HepG2 (cell line): ENCODE data around the gene PTPRU. TPM values are rescaled to one million over a fixed set of nuclear protein-coding genes. Genes with fewer than 3 reads are reported as not detected.

Experiments
- ATAC-seq: fragments of 200-7000 bp; cut with Tn5 transposase; 3 replicates; pipeline ENCODE4 v1.9.1; 2020; ENCODE audit warnings: mild to moderate bottlenecking, moderate library complexity
- BruUV-seq: library from RNA; stranded (reverse); fragments of 400-500 nt; replicated peaks from 2 replicates; lab custom pipeline; 2021; lab: Mats Ljungman, UMichigan
- CTCF ChIA-PET: fragments of 300-600 bp; formaldehyde crosslinking; extraction: SDS; loops from one replicate; lab custom pipeline; 2021; ENCODE audit warnings: low total read pairs, inconsistent platforms, low intra/inter-chr PET ratio; lab: Yijun Ruan, JAX
- POLR2A ChIA-PET: fragments of 350-600 bp; sonication (Branson Sonifier 250); formaldehyde crosslinking; loops from one replicate; lab custom pipeline; 2020; ENCODE audit warnings: antibody characterized with exemption, inconsistent platforms; lab: Yijun Ruan, JAX
- DNase-seq: peaks from one replicate; pipeline ENCODE4 v3.0.0-alpha.2; 2015; ENCODE audit warnings: low spot score
- FAIRE-seq: peaks from 3 replicates; lab custom pipeline; 2011; peaks lifted over from hg19 to GRCh38; lab: Jason Lieb, UNC
- H2AFZ ChIP-seq: one replicate; pipeline ENCODE4 v1.6.1; 2011; ENCODE audit warnings: low read length, inconsistent platforms
- H3K27ac ChIP-seq: fragments of 300-600 bp; 3 replicates; pipeline ENCODE4 v1.8.0; 2011; ENCODE audit warnings: mixed run types, mild to moderate bottlenecking, mixed read lengths, low read length, inconsistent platforms; ENCODE audit not compliant: insufficient read depth; ENCODE audit errors: extremely low read length
- H3K27me3 ChIP-seq, 2 experiments: fragments of 200-600 bp in 1 of 2; 2 replicates in 1 of 2; 3 replicates in 1 of 2; pipeline versions ENCODE4 v1.6.0 to v1.8.0; 2011; ENCODE audit warnings: low read length in 2 of 2, mild to moderate bottlenecking in 2 of 2, moderate library complexity in 2 of 2, inconsistent platforms in 1 of 2; ENCODE audit not compliant: insufficient read depth in 2 of 2, control insufficient read depth in 1 of 2
- H3K36me3 ChIP-seq, 2 experiments: fragments of 200-600 bp in 1 of 2; replicated peaks in 1 of 2; 2 replicates in 1 of 2; 3 replicates in 1 of 2; pipeline versions ENCODE4 v1.5.1 to v1.8.0; 2011; ENCODE audit warnings: low read length in 2 of 2, inconsistent platforms in 1 of 2; ENCODE audit not compliant: insufficient read depth in 2 of 2, control insufficient read depth in 1 of 2
- H3K4me1 ChIP-seq: 2 replicates; pipeline ENCODE4 v1.5.1; 2012; ENCODE audit warnings: low read length, inconsistent platforms; ENCODE audit not compliant: insufficient read depth
- H3K4me2 ChIP-seq: 2 replicates; pipeline ENCODE4 v1.6.0; 2011; ENCODE audit warnings: low read depth, low read length, inconsistent platforms
- H3K4me3 ChIP-seq, 3 experiments: fragments of 200-600 bp in 1 of 3; sonication (generic), shearing (Covaris generic) in 1 of 3; replicated peaks in 1 of 3; 2 replicates each; pipeline ENCODE4 v1.5.1; 2011 to 2016; ENCODE audit warnings: low read length in 3 of 3, inconsistent platforms in 2 of 3, low read depth in 2 of 3, mild to moderate bottlenecking in 2 of 3, control low read depth in 1 of 3, mixed read lengths in 1 of 3; ENCODE audit not compliant: insufficient read depth in 1 of 3
- H3K79me2 ChIP-seq: one replicate; pipeline ENCODE4 v1.6.1; 2011; ENCODE audit warnings: low read length, inconsistent platforms; ENCODE audit not compliant: insufficient read depth
- H3K9ac ChIP-seq: 2 replicates; pipeline ENCODE4 v1.6.0; 2011; ENCODE audit warnings: mild to moderate bottlenecking, low read depth, low read length, inconsistent platforms; ENCODE audit not compliant: insufficient read depth
- H3K9me3 ChIP-seq: 2 replicates; pipeline ENCODE4 v1.5.1; 2012; ENCODE audit warnings: mild to moderate bottlenecking, low read length
- H4K20me1 ChIP-seq: 2 replicates; pipeline ENCODE4 v1.6.0; 2011; ENCODE audit warnings: inconsistent platforms, mild to moderate bottlenecking, low read length, moderate library complexity; ENCODE audit not compliant: insufficient read depth
- ARHGAP35 ChIP-seq: sonication (generic); formaldehyde crosslinking; IDR thresholded peaks from 2 replicates; pipeline ENCODE4 v1.9.0; 2022; ENCODE audit warnings: mild to moderate bottlenecking, inconsistent platforms, moderate library complexity, missing genetic modification reagents, borderline replicate concordance
- ARID4A ChIP-seq: sonication (generic); formaldehyde crosslinking; IDR thresholded peaks from 2 replicates; pipeline ENCODE4 v1.5.0; 2020; ENCODE audit warnings: mild to moderate bottlenecking, missing genetic modification reagents, borderline replicate concordance
- FOXA3 ChIP-seq: IDR thresholded peaks from 2 replicates; pipeline ENCODE4 v1.6.1; 2016; ENCODE audit warnings: missing genetic modification reagents, missing compliant biosample characterization
- GATAD2A ChIP-seq: IDR thresholded peaks from 2 replicates; pipeline ENCODE4 v1.6.1; 2016
- HOXA5 ChIP-seq: sonication (generic); formaldehyde crosslinking; IDR thresholded peaks from 2 replicates; pipeline ENCODE4 v1.4.0; 2020; ENCODE audit warnings: missing genetic modification reagents
- LCORL ChIP-seq, 2 experiments: fragments of 450-650 bp in 1 of 2; sonication (generic) in 1 of 2; formaldehyde crosslinking in 1 of 2; IDR thresholded peaks; 2 replicates each; pipeline versions ENCODE4 v1.5.0 to v1.6.1; 2017 to 2020; ENCODE audit warnings: antibody characterized with exemption in 1 of 2, missing genetic modification reagents in 1 of 2
- MTA3 ChIP-seq: sonication (generic); formaldehyde crosslinking; IDR thresholded peaks from 2 replicates; pipeline ENCODE4 v1.4.0; 2020; ENCODE audit warnings: missing genetic modification reagents
- ONECUT2 ChIP-seq: sonication (generic); formaldehyde crosslinking; IDR thresholded peaks from 2 replicates; pipeline ENCODE4 v1.4.0; 2020; ENCODE audit warnings: missing genetic modification reagents
- POLR2A ChIP-seq, 2 experiments: IDR thresholded peaks; 2 replicates each; pipeline ENCODE4 v1.6.1; 2011; ENCODE audit warnings: low read depth in 2 of 2, low read length in 2 of 2, mild to moderate bottlenecking in 1 of 2, moderate library complexity in 1 of 2; ENCODE audit not compliant: insufficient read depth in 1 of 2
- ZFX ChIP-seq: sonication (generic); formaldehyde crosslinking; IDR thresholded peaks from 2 replicates; pipeline ENCODE4 v1.4.0; 2020; ENCODE audit warnings: mild to moderate bottlenecking, low read depth, missing genetic modification reagents, moderate library complexity
- ZNF512 ChIP-seq: sonication (generic); formaldehyde crosslinking; IDR thresholded peaks from 2 replicates; pipeline ENCODE4 v1.4.0; 2020; ENCODE audit warnings: mild to moderate bottlenecking, missing genetic modification reagents
- ZNF580 ChIP-seq: IDR thresholded peaks from 2 replicates; pipeline ENCODE4 v1.6.1; 2016; ENCODE audit warnings: low read depth, borderline replicate concordance
- ZNF816 ChIP-seq: sonication (generic); formaldehyde crosslinking; IDR thresholded peaks from 2 replicates; pipeline ENCODE4 v1.8.0; 2022; ENCODE audit warnings: missing genetic modification reagents, mild to moderate bottlenecking, borderline replicate concordance
- WGBS: methylation state at CpG from one replicate; pipeline ENCODE4 v1.1.6; 2017; ENCODE audit warnings: low lambda C conversion rate; 5-methylcytosine and 5-hydroxymethylcytosine counted together
- in situ Hi-C: cut with HindIII; loops from 2 replicates; pipeline ENCODE4 v1.10.0; 2017; ENCODE audit warnings: low pct_unique_long_range_greater_than_20kb; ENCODE audit not compliant: extremely low pct_ligation_motif_present
- intact Hi-C: fragments of 100-400 bp; cut with micrococcal nuclease; formaldehyde crosslinking; loops from one replicate; pipeline ENCODE4 v1.10.0; 2022; ENCODE audit not compliant: unreplicated experiment
- polyA plus RNA-seq, 8 experiments: library from polyadenylated mRNA; depleted of rRNA in 3 of 8; stranded (reverse) in 7 of 8; unstranded in 1 of 8; fragments of >200 nt; fragmentation: Illumina TruSeq in 4 of 8; extraction: Trizol in 4 of 8; gene quantifications; 2 replicates each; pipeline versions ENCODE4 v1.2.1 to v1.2.3, GENCODE V29; 2011 to 2016; ENCODE audit warnings: low read depth in 4 of 8, missing spikeins in 1 of 8, mixed read lengths in 1 of 8; ENCODE audit not compliant: insufficient read depth in 1 of 8
- total RNA-seq, 5 experiments: library from RNA; depleted of rRNA; stranded (reverse); fragments of >200 nt; fragmentation: Illumina TruSeq; extraction: Trizol; gene quantifications; 2 replicates each; pipeline ENCODE4 v1.2.3, GENCODE V29; 2016; ENCODE audit warnings: low read depth in 1 of 5
- TF ChIP-seq, protein P1 (sequence below): sonication (generic); formaldehyde crosslinking; IDR thresholded peaks from 2 replicates; pipeline ENCODE4 v1.4.0; 2020; ENCODE audit warnings: missing genetic modification reagents

PTPRU gene
- total and polyA plus RNA-seq, 2 of the 13 experiments (the other 11 are each of a cell fraction or from before 2014, with no cell fraction given), result 21.6 to 22.3 TPM

- Histone ChIP-seq H3K9me3 (no peaks in the 10 kb centered on the region), H3K27me3 (no peaks in the 10 kb centered on the region), H4K20me1 (no peaks in the 10 kb centered on the region), H3K4me3 (no peak overlapping the region), H3K36me3 (peaks cover 8 to 20% of the 10 kb centered on the region in 2 experiments), H2AFZ (no peak overlapping the region), H3K4me2 (no peak overlapping the region), H3K27ac (no peak overlapping the region), H3K79me2 (no peaks in the 10 kb centered on the region), H3K4me1 (peaks cover 17% of the 10 kb centered on the region), H3K9ac (no peak overlapping the region)
- 100% methylated on average over 1 of the region's 11 CpGs for WGBS
- FAIRE-seq (no peak), DNase-seq (no peak), ATAC-seq (no peak)
- intact Hi-C loops, result no loop called here
- CTCF ChIA-PET, result no interaction called here
- POLR2A ChIA-PET, result no interaction called here
- no TSS peak for BruUV-seq
- in situ Hi-C loops, result no loop called here
- TF ChIP-seq ZNF816 (CRISPR knock-in tag), result no peak
- TF ChIP-seq ARHGAP35 (CRISPR knock-in tag), result no peak
- TF ChIP-seq LCORL (IDR thresholded peaks at IDR 0.05), result no peak
- TF ChIP-seq LCORL (CRISPR knock-in tag; IDR thresholded peaks at IDR 0.05), result no peak
- no peak for TF ChIP-seq ONECUT2 (CRISPR knock-in tag)
- TF ChIP-seq POLR2A (IDR thresholded peaks at IDR 0.05; ENCODE audit: insufficient read depth in 1 of 2, low read depth in 2 of 2, low read length in 2 of 2), result no peak
- TF ChIP-seq ZNF580 (CRISPR knock-in tag), result no peak
- TF ChIP-seq ZNF512 (CRISPR knock-in tag), result no peak
- TF ChIP-seq ZFX, result no peak
- TF ChIP-seq FOXA3 (CRISPR knock-in tag), result no peak
- no peak for TF ChIP-seq GATAD2A (CRISPR knock-in tag)
- TF ChIP-seq HOXA5 (CRISPR knock-in tag), result no peak
- no peak for TF ChIP-seq ARID4A (CRISPR knock-in tag)
- TF ChIP-seq, protein P1, sequence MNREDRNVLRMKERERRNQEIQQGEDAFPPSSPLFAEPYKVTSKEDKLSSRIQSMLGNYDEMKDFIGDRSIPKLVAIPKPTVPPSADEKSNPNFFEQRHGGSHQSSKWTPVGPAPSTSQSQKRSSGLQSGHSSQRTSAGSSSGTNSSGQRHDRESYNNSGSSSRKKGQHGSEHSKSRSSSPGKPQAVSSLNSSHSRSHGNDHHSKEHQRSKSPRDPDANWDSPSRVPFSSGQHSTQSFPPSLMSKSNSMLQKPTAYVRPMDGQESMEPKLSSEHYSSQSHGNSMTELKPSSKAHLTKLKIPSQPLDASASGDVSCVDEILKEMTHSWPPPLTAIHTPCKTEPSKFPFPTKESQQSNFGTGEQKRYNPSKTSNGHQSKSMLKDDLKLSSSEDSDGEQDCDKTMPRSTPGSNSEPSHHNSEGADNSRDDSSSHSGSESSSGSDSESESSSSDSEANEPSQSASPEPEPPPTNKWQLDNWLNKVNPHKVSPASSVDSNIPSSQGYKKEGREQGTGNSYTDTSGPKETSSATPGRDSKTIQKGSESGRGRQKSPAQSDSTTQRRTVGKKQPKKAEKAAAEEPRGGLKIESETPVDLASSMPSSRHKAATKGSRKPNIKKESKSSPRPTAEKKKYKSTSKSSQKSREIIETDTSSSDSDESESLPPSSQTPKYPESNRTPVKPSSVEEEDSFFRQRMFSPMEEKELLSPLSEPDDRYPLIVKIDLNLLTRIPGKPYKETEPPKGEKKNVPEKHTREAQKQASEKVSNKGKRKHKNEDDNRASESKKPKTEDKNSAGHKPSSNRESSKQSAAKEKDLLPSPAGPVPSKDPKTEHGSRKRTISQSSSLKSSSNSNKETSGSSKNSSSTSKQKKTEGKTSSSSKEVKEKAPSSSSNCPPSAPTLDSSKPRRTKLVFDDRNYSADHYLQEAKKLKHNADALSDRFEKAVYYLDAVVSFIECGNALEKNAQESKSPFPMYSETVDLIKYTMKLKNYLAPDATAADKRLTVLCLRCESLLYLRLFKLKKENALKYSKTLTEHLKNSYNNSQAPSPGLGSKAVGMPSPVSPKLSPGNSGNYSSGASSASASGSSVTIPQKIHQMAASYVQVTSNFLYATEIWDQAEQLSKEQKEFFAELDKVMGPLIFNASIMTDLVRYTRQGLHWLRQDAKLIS, result no peak
- TF ChIP-seq MTA3 (CRISPR knock-in tag), result no peak
Observed at GRCh38 chr1:29279951-29280391, 43.6 kb downstream of the PTPRU start.
